GM23338 (cell line): Measurements from ENCODE around the gene TMEM161B.

ENCODE experiments used
- CREB1 ChIP-seq: fragments of 250-450 bp; sonication (Bioruptor Pico); IDR thresholded peaks from 2 replicates; pipeline ENCODE4 v1.5.0; 2020; ENCODE audit warnings: low read depth, mild to moderate bottlenecking, moderate library complexity
- CTCF ChIP-seq, 2 experiments: fragments of 200-600 bp in 1 of 2; sonication (generic) in 1 of 2; conservative IDR thresholded peaks; 2 replicates each; pipeline versions ENCODE4 v1.5.1 to v1.6.1; 2016 to 2017; ENCODE audit warnings: antibody characterized with exemption in 2 of 2, low read depth in 2 of 2, mild to moderate bottlenecking in 2 of 2, moderate library complexity in 1 of 2
- EZH2 ChIP-seq: fragments of 200-600 bp; sonication (generic); IDR thresholded peaks from one replicate; pipeline ENCODE4 v1.8.0; 2017; ENCODE audit warnings: antibody characterized with exemption, mild to moderate bottlenecking, low read depth; ENCODE audit not compliant: unreplicated experiment
- EZH2phosphoT487 ChIP-seq: fragments of 200-600 bp; sonication (generic); IDR thresholded peaks from one replicate; pipeline ENCODE4 v1.8.1; 2018; ENCODE audit warnings: antibody characterized with exemption; ENCODE audit not compliant: unreplicated experiment
- JUNB ChIP-seq: IDR thresholded peaks from one replicate; pipeline ENCODE4 v1.6.1; 2016; ENCODE audit warnings: antibody characterized with exemption; ENCODE audit not compliant: unreplicated experiment
- NANOG ChIP-seq: IDR thresholded peaks from 2 replicates; pipeline ENCODE4 v1.6.1; 2016; ENCODE audit warnings: antibody characterized with exemption, borderline replicate concordance
- POLR2AphosphoS5 ChIP-seq: IDR thresholded peaks from 2 replicates; pipeline ENCODE4 v1.6.1; 2016; ENCODE audit warnings: antibody characterized with exemption, low read depth
- REST ChIP-seq: IDR thresholded peaks from one replicate; pipeline ENCODE4 v1.6.1; 2018; ENCODE audit warnings: antibody characterized with exemption; ENCODE audit not compliant: unreplicated experiment
- STAT1 ChIP-seq: IDR thresholded peaks from one replicate; pipeline ENCODE4 v1.6.1; 2016; ENCODE audit warnings: antibody characterized with exemption; ENCODE audit not compliant: unreplicated experiment
- ZNF331 ChIP-seq: fragments of 250-450 bp; sonication (Bioruptor Pico); IDR thresholded peaks from 2 replicates; pipeline ENCODE4 v1.5.0; 2020; ENCODE audit warnings: low read depth, mild to moderate bottlenecking, moderate library complexity
- ZNF462 ChIP-seq: fragments of 250-450 bp; sonication (Bioruptor Pico); IDR thresholded peaks from 2 replicates; pipeline ENCODE4 v1.5.0; 2020; ENCODE audit warnings: mild to moderate bottlenecking, moderate library complexity
- TF ChIP-seq, protein P1 (sequence below): IDR thresholded peaks from 2 replicates; pipeline ENCODE4 v1.6.1; 2016; ENCODE audit warnings: antibody characterized with exemption

GRCh38 chr5:88269222-88269771 lies 652 bp upstream of the TMEM161B start:
- TF ChIP-seq CTCF (conservative IDR thresholded peaks at IDR 0.05; ENCODE audit: low read depth in 2 of 2) (no peak), EZH2 (no peak), POLR2AphosphoS5 (no peak), STAT1 (no peak), REST (no peak), CREB1 (CRISPR knock-in tag) (no peak), JUNB (no peak), ZNF462 (CRISPR knock-in tag) (no peak), ZNF331 (CRISPR knock-in tag) (no peak), NANOG (no peak), EZH2phosphoT487 (no peak)
- TF ChIP-seq, protein P1, sequence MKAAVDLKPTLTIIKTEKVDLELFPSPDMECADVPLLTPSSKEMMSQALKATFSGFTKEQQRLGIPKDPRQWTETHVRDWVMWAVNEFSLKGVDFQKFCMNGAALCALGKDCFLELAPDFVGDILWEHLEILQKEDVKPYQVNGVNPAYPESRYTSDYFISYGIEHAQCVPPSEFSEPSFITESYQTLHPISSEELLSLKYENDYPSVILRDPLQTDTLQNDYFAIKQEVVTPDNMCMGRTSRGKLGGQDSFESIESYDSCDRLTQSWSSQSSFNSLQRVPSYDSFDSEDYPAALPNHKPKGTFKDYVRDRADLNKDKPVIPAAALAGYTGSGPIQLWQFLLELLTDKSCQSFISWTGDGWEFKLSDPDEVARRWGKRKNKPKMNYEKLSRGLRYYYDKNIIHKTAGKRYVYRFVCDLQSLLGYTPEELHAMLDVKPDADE = no peak
